ENCODE data around the gene F5.

- TF ChIP-seq ZNF384 (IDR thresholded peaks at IDR 0.05), result no peak
- no peak for TF ChIP-seq FOXK2 (IDR thresholded peaks at IDR 0.05)
- no peak for TF ChIP-seq ELF4 (IDR thresholded peaks at IDR 0.05)
- TF ChIP-seq FOXM1 (IDR thresholded peaks at IDR 0.05; ENCODE audit: borderline replicate concordance), result no peak
- no peak for TF ChIP-seq SP1 (IDR thresholded peaks at IDR 0.05)
- no peak for TF ChIP-seq HDGF (IDR thresholded peaks at IDR 0.05; ENCODE audit: borderline replicate concordance)
- no peak for TF ChIP-seq NFRKB (IDR thresholded peaks at IDR 0.05)
- no peak for TF ChIP-seq PKNOX1 (IDR thresholded peaks at IDR 0.05)
- TF ChIP-seq SUZ12 (IDR thresholded peaks at IDR 0.05), result no peak
- TF ChIP-seq TARDBP (IDR thresholded peaks at IDR 0.05), result no peak
- TF ChIP-seq L3MBTL2 (conservative IDR thresholded peaks at IDR 0.05), result no peak
Measured at GRCh38 chr1:169563650-169564049, 22.6 kb downstream of the F5 start.
